Suppressor macrophage (primary cell): ENCODE measurements around the gene WDR93.
A peak's percentile ranks its signal among the peaks of the same experiment; 100 is the strongest.

Experiments
- DNase-seq, 4 experiments: peaks; one replicate each; pipeline ENCODE4 v3.0.0-alpha.2; 2020 to 2022

The WDR93 gene

GRCh38 chr15:89792106-89792805, 101.6 kb downstream of the WDR93 start:
- DNase-seq, result peak in 1 of 4 experiments; percentile 1
